ENCODE measurements around the gene SLC38A6. TPM values are rescaled to one million over a fixed set of nuclear protein-coding genes. Genes with fewer than 3 reads are reported as not detected.

Gene SLC38A6
- total RNA-seq, 1 experiment from 2014 or later = 28.0 TPM

DNA sequence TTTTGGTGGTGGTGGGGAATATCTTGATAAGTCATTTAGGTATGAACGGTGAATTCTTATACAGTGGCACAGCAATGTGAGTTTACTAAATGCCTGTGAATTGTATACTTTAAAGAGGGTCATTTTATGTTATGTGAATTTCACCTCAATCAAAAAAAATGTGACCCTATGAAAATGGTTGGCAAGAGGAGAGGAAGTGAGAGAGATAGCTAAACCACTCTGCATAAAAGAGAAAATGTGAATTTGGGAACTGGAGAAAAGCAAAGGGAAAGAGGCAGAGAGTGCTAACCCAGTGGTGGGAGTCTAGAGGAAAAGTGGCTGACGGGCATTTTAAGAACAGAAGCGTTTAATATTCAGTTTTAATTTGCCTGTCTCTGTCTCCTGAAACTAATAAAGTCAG is 93.8 kb downstream of the SLC38A6 start:
- H3K4me1 ChIP-seq (ENCODE audit: insufficient read depth, low read length, poor library complexity, severe bottlenecking) = peaks cover 12% of the 10 kb centered on the region
- no peak overlapping the region for H3K4me3 ChIP-seq (ENCODE audit: low read depth, low read length, poor library complexity, severe bottlenecking)
- ChIA-PET CTCF (no interaction called here), POLR2A (ENCODE audit: low non-redundant PET) (no interaction called here)
- H3K27ac ChIP-seq (ENCODE audit: low read depth, low read length, poor library complexity, severe bottlenecking) = no peak overlapping the region
- no peaks in the 10 kb centered on the region for H3K36me3 ChIP-seq (ENCODE audit: insufficient read depth, low read length, poor library complexity, severe bottlenecking)
- H3K27me3 ChIP-seq (replicated peaks; ENCODE audit: insufficient read depth, low read depth, low read length, poor library complexity) = no peaks in the 10 kb centered on the region
- no peak for TF ChIP-seq EZH2 (IDR thresholded peaks at IDR 0.05; ENCODE audit: borderline replicate concordance, low read depth, low read length, poor library complexity, severe bottlenecking)
- TF ChIP-seq, protein P1, sequence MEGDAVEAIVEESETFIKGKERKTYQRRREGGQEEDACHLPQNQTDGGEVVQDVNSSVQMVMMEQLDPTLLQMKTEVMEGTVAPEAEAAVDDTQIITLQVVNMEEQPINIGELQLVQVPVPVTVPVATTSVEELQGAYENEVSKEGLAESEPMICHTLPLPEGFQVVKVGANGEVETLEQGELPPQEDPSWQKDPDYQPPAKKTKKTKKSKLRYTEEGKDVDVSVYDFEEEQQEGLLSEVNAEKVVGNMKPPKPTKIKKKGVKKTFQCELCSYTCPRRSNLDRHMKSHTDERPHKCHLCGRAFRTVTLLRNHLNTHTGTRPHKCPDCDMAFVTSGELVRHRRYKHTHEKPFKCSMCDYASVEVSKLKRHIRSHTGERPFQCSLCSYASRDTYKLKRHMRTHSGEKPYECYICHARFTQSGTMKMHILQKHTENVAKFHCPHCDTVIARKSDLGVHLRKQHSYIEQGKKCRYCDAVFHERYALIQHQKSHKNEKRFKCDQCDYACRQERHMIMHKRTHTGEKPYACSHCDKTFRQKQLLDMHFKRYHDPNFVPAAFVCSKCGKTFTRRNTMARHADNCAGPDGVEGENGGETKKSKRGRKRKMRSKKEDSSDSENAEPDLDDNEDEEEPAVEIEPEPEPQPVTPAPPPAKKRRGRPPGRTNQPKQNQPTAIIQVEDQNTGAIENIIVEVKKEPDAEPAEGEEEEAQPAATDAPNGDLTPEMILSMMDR (conservative IDR thresholded peaks at IDR 0.05; ENCODE audit: low read depth, low read length) = no peak
- no peak for DNase-seq (ENCODE audit: low spot score)
- no TSS peak for BruUV-seq (replicated peaks)
- intact Hi-C loops (cut with micrococcal nuclease; ENCODE audit: unreplicated experiment) = no loop called here
- H3K9me3 ChIP-seq (ENCODE audit: low read depth, low read length, poor library complexity, severe bottlenecking) = no peaks in the 10 kb centered on the region

DNA sequence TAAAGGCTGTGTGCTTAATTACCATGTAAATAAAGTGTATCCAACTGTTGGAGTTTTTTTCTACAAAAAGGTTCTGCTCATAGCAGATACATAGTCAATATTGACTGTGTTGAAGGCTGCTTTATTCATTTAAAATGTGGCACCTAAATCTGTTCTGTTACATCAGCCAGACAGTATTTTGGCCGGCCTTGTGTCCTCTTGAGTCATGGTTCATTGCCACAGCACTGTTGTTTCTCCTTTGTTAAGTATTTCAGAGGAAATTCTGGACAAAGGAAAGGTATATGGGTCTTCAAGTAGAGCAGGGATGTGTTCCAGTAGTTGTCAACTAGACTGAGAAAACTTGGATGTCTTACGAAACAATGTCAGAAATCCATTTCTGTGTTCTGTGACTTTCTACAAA is 95.5 kb downstream of the SLC38A6 start:
- Histone ChIP-seq H3K27me3 (replicated peaks; ENCODE audit: insufficient read depth, low read depth, low read length, poor library complexity) (no peaks in the 10 kb centered on the region), H3K27ac (ENCODE audit: low read depth, low read length, poor library complexity, severe bottlenecking) (no peak overlapping the region), H3K4me3 (ENCODE audit: low read depth, low read length, poor library complexity, severe bottlenecking) (no peak overlapping the region), H3K9me3 (ENCODE audit: low read depth, low read length, poor library complexity, severe bottlenecking) (no peaks in the 10 kb centered on the region), H3K4me1 (ENCODE audit: insufficient read depth, low read length, poor library complexity, severe bottlenecking) (peaks cover 26% of the 10 kb centered on the region), H3K36me3 (ENCODE audit: insufficient read depth, low read length, poor library complexity, severe bottlenecking) (no peaks in the 10 kb centered on the region)
- TF ChIP-seq, protein P1 (conservative IDR thresholded peaks at IDR 0.05; ENCODE audit: low read depth, low read length) = no peak
- TF ChIP-seq EZH2 (IDR thresholded peaks at IDR 0.05; ENCODE audit: borderline replicate concordance, low read depth, low read length, poor library complexity, severe bottlenecking) = no peak
- ChIA-PET POLR2A (ENCODE audit: low non-redundant PET) (no interaction called here), CTCF (no interaction called here)
- DNase-seq (ENCODE audit: low spot score) = no peak
- BruUV-seq (replicated peaks) = no TSS peak
- intact Hi-C loops (cut with micrococcal nuclease; ENCODE audit: unreplicated experiment) = no loop called here

DNA sequence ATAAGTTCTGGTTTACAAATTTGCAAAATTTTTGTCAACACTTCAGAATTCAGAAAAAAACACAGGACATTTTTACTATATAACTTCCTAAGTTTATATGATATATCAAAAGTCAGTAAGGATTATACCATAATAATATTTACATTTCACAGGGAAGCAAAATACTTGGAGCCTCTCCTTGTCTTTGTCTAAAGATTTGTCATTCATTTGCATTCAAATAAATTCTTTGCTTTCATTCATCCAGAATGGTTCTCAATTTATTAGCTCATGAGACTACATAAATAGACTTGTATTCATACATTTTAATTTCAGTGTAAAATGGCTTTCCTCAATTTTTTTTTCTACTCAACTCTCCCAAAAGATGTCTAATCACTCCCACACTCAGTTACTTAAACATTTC is 96.4 kb downstream of the SLC38A6 start:
- Histone ChIP-seq H3K27ac (ENCODE audit: low read depth, low read length, poor library complexity, severe bottlenecking) (no peak overlapping the region), H3K27me3 (replicated peaks; ENCODE audit: insufficient read depth, low read depth, low read length, poor library complexity) (no peaks in the 10 kb centered on the region), H3K4me3 (ENCODE audit: low read depth, low read length, poor library complexity, severe bottlenecking) (no peak overlapping the region), H3K4me1 (ENCODE audit: insufficient read depth, low read length, poor library complexity, severe bottlenecking) (peaks cover 26% of the 10 kb centered on the region), H3K9me3 (ENCODE audit: low read depth, low read length, poor library complexity, severe bottlenecking) (no peaks in the 10 kb centered on the region), H3K36me3 (ENCODE audit: insufficient read depth, low read length, poor library complexity, severe bottlenecking) (no peaks in the 10 kb centered on the region)
- no peak for TF ChIP-seq EZH2 (IDR thresholded peaks at IDR 0.05; ENCODE audit: borderline replicate concordance, low read depth, low read length, poor library complexity, severe bottlenecking)
- TF ChIP-seq, protein P1 (conservative IDR thresholded peaks at IDR 0.05; ENCODE audit: low read depth, low read length) = no peak
- no TSS peak for BruUV-seq (replicated peaks)
- intact Hi-C loops (cut with micrococcal nuclease; ENCODE audit: unreplicated experiment) = no loop called here
- POLR2A ChIA-PET (ENCODE audit: low non-redundant PET) = no interaction called here
- DNase-seq (ENCODE audit: low spot score) = no peak
- CTCF ChIA-PET = no interaction called here

Data from A673 (cell line).